Measurements from ENCODE around the gene SRGAP2B. TPM values are rescaled to one million over a fixed set of nuclear protein-coding genes. Genes with fewer than 3 reads are reported as not detected.
"Not testable (repeated sequence)": the region's sequence is repeated elsewhere in the genome, so short reads cannot be mapped to it uniquely, and the experiment has no call there.

SRGAP2B gene
- 30.1 TPM for polyA plus RNA-seq (2013, experiment 1 of 2)
- polyA plus RNA-seq (2013, experiment 2 of 2) = 32.2 TPM

GRCh38 chr1:145095284-145096057, at the start of gene SRGAP2B, which contains the start of gene FAM72D:
Gene SRGAP2B, minus strand, starts transcription at chr1:145095328. Its CDS starts 2,427 bp downstream, at chr1:145092901.
Gene FAM72D, plus strand, starts transcription at chr1:145095974. Its CDS starts 874 bp downstream, at chr1:145096848.
- H4K8ac ChIP-seq (ENCODE audit: low read depth, low read length); H3K23ac ChIP-seq (ENCODE audit: low read depth, low read length, poor library complexity); H3K14ac ChIP-seq (ENCODE audit: low read length); DNase-seq (ENCODE audit: low spot score); H3K4me2 ChIP-seq (ENCODE audit: insufficient read depth, low read length, poor library complexity, severe bottlenecking); H2AFZ ChIP-seq (ENCODE audit: low read length); H3K9me3 ChIP-seq (replicated peaks in 1 of 2; ENCODE audit: control insufficient read depth in 2 of 2, insufficient read depth in 1 of 2, low read depth in 1 of 2, low read length in 2 of 2); H3K27ac ChIP-seq (replicated peaks; ENCODE audit: low read length); H3K27me3 ChIP-seq (ENCODE audit: control insufficient read depth in 3 of 3, insufficient read depth in 3 of 3, low read depth in 1 of 3, low read length in 3 of 3); H3K79me1 ChIP-seq (ENCODE audit: low read depth, low read length); H3K36me3 ChIP-seq (replicated peaks in 1 of 2; ENCODE audit: control insufficient read depth in 2 of 2, insufficient read depth in 2 of 2, low read length in 2 of 2); H2AK5ac ChIP-seq (ENCODE audit: low read depth, low read length); H2BK12ac ChIP-seq (ENCODE audit: low read length); H2BK15ac ChIP-seq (ENCODE audit: low read length); H2BK120ac ChIP-seq (ENCODE audit: low read depth, low read length); H3K4ac ChIP-seq (ENCODE audit: low read length); H3K18ac ChIP-seq (ENCODE audit: low read length); H3K9ac ChIP-seq (ENCODE audit: low read depth, low read length, poor library complexity); H2BK5ac ChIP-seq (ENCODE audit: low read length); H4K91ac ChIP-seq (ENCODE audit: low read depth, low read length, poor library complexity); H3K4me1 ChIP-seq (ENCODE audit: control insufficient read depth in 2 of 2, insufficient read depth in 1 of 2, low read depth in 1 of 2, low read length in 2 of 2): not testable (repeated sequence)
- no CpG with 5 or more reads among the region's 47 CpGs for WGBS, 2 donors (ENCODE audit: extremely low coverage in 2 of 2, insufficient read length in 2 of 2, insufficient replicate concordance in 1 of 2)
- peak within 1 kb of the TSS; percentile 48 to 77 for H3K4me3 ChIP-seq (ENCODE audit: low read length in 2 of 2)

GRCh38 chr1:145144264-145144913, 49.3 kb upstream of the SRGAP2B start:
- no CpG with 5 or more reads among the region's 3 CpGs for WGBS, 2 donors (ENCODE audit: extremely low coverage in 2 of 2, insufficient read length in 2 of 2, insufficient replicate concordance in 1 of 2)
- H3K14ac ChIP-seq (ENCODE audit: low read length) = not testable (repeated sequence)

GRCh38 chr1:145140549-145140948, 45.4 kb upstream of the SRGAP2B start:
- not testable (repeated sequence) for H3K27me3 ChIP-seq (ENCODE audit: control insufficient read depth in 3 of 3, insufficient read depth in 3 of 3, low read depth in 1 of 3, low read length in 3 of 3); DNase-seq (ENCODE audit: low spot score); H2AFZ ChIP-seq (ENCODE audit: low read length); H2BK5ac ChIP-seq (ENCODE audit: low read length); H3K14ac ChIP-seq (ENCODE audit: low read length); H3K4me3 ChIP-seq (ENCODE audit: low read length in 2 of 2); H2BK15ac ChIP-seq (ENCODE audit: low read length); H3K27ac ChIP-seq (replicated peaks; ENCODE audit: low read length); H3K4ac ChIP-seq (ENCODE audit: low read length); H4K8ac ChIP-seq (ENCODE audit: low read depth, low read length); H3K4me2 ChIP-seq (ENCODE audit: insufficient read depth, low read length, poor library complexity, severe bottlenecking); H4K91ac ChIP-seq (ENCODE audit: low read depth, low read length, poor library complexity); H3K36me3 ChIP-seq (replicated peaks in 1 of 2; ENCODE audit: control insufficient read depth in 2 of 2, insufficient read depth in 2 of 2, low read length in 2 of 2); H3K4me1 ChIP-seq (ENCODE audit: control insufficient read depth in 2 of 2, insufficient read depth in 1 of 2, low read depth in 1 of 2, low read length in 2 of 2); H3K9ac ChIP-seq (ENCODE audit: low read depth, low read length, poor library complexity); H3K9me3 ChIP-seq (replicated peaks in 1 of 2; ENCODE audit: control insufficient read depth in 2 of 2, insufficient read depth in 1 of 2, low read depth in 1 of 2, low read length in 2 of 2); H2BK120ac ChIP-seq (ENCODE audit: low read depth, low read length); H3K23ac ChIP-seq (ENCODE audit: low read depth, low read length, poor library complexity); H3K18ac ChIP-seq (ENCODE audit: low read length); H3K79me1 ChIP-seq (ENCODE audit: low read depth, low read length); H2AK5ac ChIP-seq (ENCODE audit: low read depth, low read length); H2BK12ac ChIP-seq (ENCODE audit: low read length)
- WGBS, 2 donors (ENCODE audit: extremely low coverage in 2 of 2, insufficient read length in 2 of 2, insufficient replicate concordance in 1 of 2) = no CpG with 5 or more reads among the region's 2 CpGs

More at GRCh38 chr1:145144264-145144913, 49.3 kb upstream of the SRGAP2B start:
- H2BK5ac ChIP-seq (ENCODE audit: low read length); H3K27me3 ChIP-seq (ENCODE audit: control insufficient read depth in 3 of 3, insufficient read depth in 3 of 3, low read depth in 1 of 3, low read length in 3 of 3); H4K8ac ChIP-seq (ENCODE audit: low read depth, low read length); H2BK120ac ChIP-seq (ENCODE audit: low read depth, low read length); H3K4me2 ChIP-seq (ENCODE audit: insufficient read depth, low read length, poor library complexity, severe bottlenecking); H3K27ac ChIP-seq (replicated peaks; ENCODE audit: low read length); H2BK15ac ChIP-seq (ENCODE audit: low read length); H3K18ac ChIP-seq (ENCODE audit: low read length); H2AK5ac ChIP-seq (ENCODE audit: low read depth, low read length); H3K4ac ChIP-seq (ENCODE audit: low read length); H3K4me1 ChIP-seq (ENCODE audit: control insufficient read depth in 2 of 2, insufficient read depth in 1 of 2, low read depth in 1 of 2, low read length in 2 of 2); DNase-seq (ENCODE audit: low spot score); H3K9me3 ChIP-seq (replicated peaks in 1 of 2; ENCODE audit: control insufficient read depth in 2 of 2, insufficient read depth in 1 of 2, low read depth in 1 of 2, low read length in 2 of 2); H3K9ac ChIP-seq (ENCODE audit: low read depth, low read length, poor library complexity); H3K23ac ChIP-seq (ENCODE audit: low read depth, low read length, poor library complexity); H3K36me3 ChIP-seq (replicated peaks in 1 of 2; ENCODE audit: control insufficient read depth in 2 of 2, insufficient read depth in 2 of 2, low read length in 2 of 2); H4K91ac ChIP-seq (ENCODE audit: low read depth, low read length, poor library complexity); H2BK12ac ChIP-seq (ENCODE audit: low read length); H3K79me1 ChIP-seq (ENCODE audit: low read depth, low read length); H2AFZ ChIP-seq (ENCODE audit: low read length); H3K4me3 ChIP-seq (ENCODE audit: low read length in 2 of 2): not testable (repeated sequence)

GRCh38 chr1:145134476-145134875, 39.3 kb upstream of the SRGAP2B start:
- not testable (repeated sequence) for H3K23ac ChIP-seq (ENCODE audit: low read depth, low read length, poor library complexity); H3K27ac ChIP-seq (replicated peaks; ENCODE audit: low read length); H3K18ac ChIP-seq (ENCODE audit: low read length); H4K8ac ChIP-seq (ENCODE audit: low read depth, low read length); H2AFZ ChIP-seq (ENCODE audit: low read length); H2BK5ac ChIP-seq (ENCODE audit: low read length); H2AK5ac ChIP-seq (ENCODE audit: low read depth, low read length); H3K14ac ChIP-seq (ENCODE audit: low read length); H2BK12ac ChIP-seq (ENCODE audit: low read length); H4K91ac ChIP-seq (ENCODE audit: low read depth, low read length, poor library complexity); H3K27me3 ChIP-seq (ENCODE audit: control insufficient read depth in 3 of 3, insufficient read depth in 3 of 3, low read depth in 1 of 3, low read length in 3 of 3); H3K36me3 ChIP-seq (replicated peaks in 1 of 2; ENCODE audit: control insufficient read depth in 2 of 2, insufficient read depth in 2 of 2, low read length in 2 of 2); H3K4ac ChIP-seq (ENCODE audit: low read length); H3K9me3 ChIP-seq (replicated peaks in 1 of 2; ENCODE audit: control insufficient read depth in 2 of 2, insufficient read depth in 1 of 2, low read depth in 1 of 2, low read length in 2 of 2); H3K4me1 ChIP-seq (ENCODE audit: control insufficient read depth in 2 of 2, insufficient read depth in 1 of 2, low read depth in 1 of 2, low read length in 2 of 2); H3K4me2 ChIP-seq (ENCODE audit: insufficient read depth, low read length, poor library complexity, severe bottlenecking); H3K9ac ChIP-seq (ENCODE audit: low read depth, low read length, poor library complexity); H3K79me1 ChIP-seq (ENCODE audit: low read depth, low read length); DNase-seq (ENCODE audit: low spot score); H2BK15ac ChIP-seq (ENCODE audit: low read length); H2BK120ac ChIP-seq (ENCODE audit: low read depth, low read length); H3K4me3 ChIP-seq (ENCODE audit: low read length in 2 of 2)
- WGBS, 2 donors (ENCODE audit: extremely low coverage in 2 of 2, insufficient read length in 2 of 2, insufficient replicate concordance in 1 of 2) = no CpG with 5 or more reads among the region's 1 CpG

All from neuronal stem cell (in vitro differentiated cells).